ENCODE results near the gene AP1M2.

- TF ChIP-seq POLR2A (IDR thresholded peaks at IDR 0.05) (no peak), CTCF (IDR thresholded peaks at IDR 0.05) (no peak)
These were observed 63.9 kb downstream of the AP1M2 start for GRCh38 chr19:10523135-10523636.

All from adrenal gland (tissue), 5 donors.